HG02943 (cell line): ENCODE data around the gene ZNF577.
"Not testable (repeated sequence)": the region's sequence is repeated elsewhere in the genome, so short reads cannot be mapped to it uniquely, and the experiment has no call there.

Source experiments
- ATAC-seq: cut with Tn5 transposase; IDR thresholded peaks from one replicate; pipeline ENCODE4 v1.9.1; 2021; ENCODE audit warnings: mild to moderate bottlenecking, low read depth, moderate library complexity; ENCODE audit not compliant: unreplicated experiment

The ZNF577 gene

DNA sequence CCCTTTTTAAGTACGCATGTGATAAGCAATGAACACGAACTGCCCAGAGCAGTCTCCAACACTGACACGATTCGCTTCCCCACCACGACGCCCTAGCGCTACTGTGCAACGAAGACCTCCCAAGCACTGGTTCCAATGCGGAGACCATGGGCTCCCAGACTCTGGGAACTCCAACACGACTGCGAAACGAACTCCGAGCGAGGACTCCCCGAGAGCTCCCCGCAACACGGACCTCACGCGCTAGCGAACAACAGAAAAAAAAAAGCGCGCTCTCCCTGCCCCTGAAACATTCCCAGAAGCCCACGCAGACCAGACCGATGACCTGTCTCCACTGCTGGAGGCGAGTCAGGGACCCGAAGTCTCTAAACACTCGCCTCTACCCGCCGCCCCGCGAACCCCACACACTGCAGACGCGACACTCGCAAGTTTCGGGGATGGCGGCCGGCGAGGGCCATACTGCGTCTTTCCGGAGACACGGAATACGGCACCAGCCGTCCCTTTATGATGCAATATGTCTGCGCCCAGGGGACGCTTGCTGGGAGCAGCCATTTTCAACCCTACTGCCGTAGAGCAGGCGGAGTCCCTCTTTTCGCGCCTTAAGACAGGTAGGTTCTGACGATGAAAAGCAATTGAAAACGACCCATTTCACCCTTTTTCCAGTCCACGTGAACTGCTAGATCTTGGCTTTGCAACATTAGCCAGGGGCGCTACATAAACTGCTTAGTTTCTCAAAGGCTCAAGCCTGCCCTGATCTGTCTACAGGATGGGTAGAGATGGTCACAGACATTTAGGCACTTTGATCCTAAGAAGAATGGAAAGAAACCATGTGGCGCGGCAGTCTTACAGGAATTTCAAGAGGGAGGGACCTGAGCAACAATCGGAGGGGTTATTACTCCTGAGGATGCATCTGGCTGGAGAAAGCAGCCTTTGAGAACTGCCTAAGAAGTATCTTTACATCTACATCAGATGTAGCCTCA is at the start of gene ZNF577:
Gene ZNF577 (minus strand): TSS at position 430 of the 977 bp plus-strand sequence. CDS start 7,569 bp downstream, outside the sequence.
- no peak for ATAC-seq

- no peak for ATAC-seq
These were observed 44.2 kb upstream of the ZNF577 start for GRCh38 chr19:51931921-51932320.

GRCh38 chr19:51927859-51928258 is 40.1 kb upstream of the ZNF577 start:
- ATAC-seq = no peak

DNA sequence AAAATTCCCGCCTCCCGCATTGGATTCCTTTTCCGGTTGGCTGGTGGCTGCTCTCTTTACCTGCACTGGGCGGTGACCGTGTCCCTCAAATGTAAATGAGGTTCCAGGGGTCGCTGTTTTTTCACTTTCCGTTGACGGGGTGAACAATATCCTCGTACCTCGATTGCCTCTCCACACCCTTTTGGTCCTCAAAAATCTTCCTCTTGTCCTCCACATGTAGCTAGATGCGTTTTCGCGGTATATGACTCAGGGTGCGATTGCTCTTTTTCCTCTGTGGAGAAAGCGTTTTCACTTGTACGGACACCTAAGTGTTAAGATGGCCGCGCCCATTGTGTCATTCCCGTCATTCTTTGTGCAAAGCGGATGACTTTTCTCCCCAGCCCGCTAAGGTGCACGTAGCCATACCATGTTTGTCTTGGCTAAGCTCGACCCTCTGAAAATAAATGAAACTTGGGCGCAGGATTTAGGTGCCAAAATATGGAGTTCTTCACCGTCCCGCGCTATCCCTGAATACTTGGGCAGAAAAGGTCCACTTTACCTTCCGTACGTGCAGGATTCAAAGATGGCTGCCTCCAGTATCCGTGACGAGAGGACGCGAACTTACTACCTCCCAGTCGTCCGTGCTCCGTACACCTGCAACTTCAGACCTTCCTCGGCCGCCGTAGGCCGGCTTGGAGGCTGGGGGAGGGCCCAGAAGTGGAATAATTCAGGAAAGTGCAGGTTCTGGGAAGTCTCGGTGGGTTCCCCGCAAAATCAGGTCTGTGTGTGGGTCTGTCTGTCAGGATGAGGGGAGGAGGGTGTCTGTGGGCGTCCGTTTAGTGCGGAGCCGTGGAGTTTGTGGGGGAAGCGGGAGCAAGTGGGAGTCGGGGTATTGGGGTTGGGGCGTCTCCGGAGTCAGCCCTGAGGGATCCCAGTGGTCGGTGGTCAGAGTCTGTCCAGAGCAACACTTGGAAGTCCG is 39.3 kb upstream of the ZNF577 start, which contains the start of gene ZNF613:
Gene ZNF613 (plus strand): TSS at position 689 of the 958 bp plus-strand sequence. CDS start 8,749 bp downstream, outside the sequence.
- peak; percentile 85 for ATAC-seq

DNA sequence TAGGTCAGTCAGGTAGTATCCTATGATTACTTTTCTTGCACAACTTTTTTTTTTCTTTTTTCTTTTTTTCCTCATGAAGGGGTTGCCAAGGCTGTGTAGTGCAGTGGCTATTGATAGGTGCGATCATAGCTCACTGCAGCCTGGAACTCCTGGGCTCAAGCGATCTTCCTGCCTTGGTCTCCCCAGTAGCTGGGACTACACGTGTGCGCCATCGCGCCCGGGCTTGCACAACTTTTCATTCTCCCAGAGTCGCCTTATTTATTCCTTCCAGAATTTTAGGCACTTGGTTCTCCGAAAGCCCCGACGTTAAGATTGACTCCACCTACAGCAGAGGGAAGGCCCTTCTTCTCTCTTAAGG is 38.7 kb upstream of the ZNF577 start:
- no peak for ATAC-seq

DNA sequence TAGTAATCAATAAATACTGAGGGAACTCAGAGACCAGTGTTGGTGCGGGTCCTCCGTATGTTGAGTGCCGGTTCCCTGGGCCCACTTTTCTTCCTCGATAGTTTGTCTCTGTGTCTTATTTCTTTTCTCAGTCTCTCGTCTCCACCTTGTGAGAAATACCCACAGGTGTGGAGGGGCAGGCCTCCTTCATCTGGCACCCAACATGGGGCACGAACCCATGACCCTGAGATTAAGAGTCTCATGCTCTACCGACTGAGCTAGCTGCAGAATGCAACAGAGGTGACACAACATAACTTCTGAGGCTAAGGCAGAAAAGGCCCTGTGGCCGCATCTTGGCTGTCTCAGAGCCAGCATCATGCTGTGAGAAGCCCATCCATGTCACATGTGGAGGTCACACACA is 34.2 kb upstream of the ZNF577 start:
- no peak for ATAC-seq

- ATAC-seq = no peak
These were observed 31.9 kb upstream of the ZNF577 start for GRCh38 chr19:51919606-51920005.

GRCh38 chr19:51916167-51916566 is 28.4 kb upstream of the ZNF577 start:
- ATAC-seq = no peak

DNA sequence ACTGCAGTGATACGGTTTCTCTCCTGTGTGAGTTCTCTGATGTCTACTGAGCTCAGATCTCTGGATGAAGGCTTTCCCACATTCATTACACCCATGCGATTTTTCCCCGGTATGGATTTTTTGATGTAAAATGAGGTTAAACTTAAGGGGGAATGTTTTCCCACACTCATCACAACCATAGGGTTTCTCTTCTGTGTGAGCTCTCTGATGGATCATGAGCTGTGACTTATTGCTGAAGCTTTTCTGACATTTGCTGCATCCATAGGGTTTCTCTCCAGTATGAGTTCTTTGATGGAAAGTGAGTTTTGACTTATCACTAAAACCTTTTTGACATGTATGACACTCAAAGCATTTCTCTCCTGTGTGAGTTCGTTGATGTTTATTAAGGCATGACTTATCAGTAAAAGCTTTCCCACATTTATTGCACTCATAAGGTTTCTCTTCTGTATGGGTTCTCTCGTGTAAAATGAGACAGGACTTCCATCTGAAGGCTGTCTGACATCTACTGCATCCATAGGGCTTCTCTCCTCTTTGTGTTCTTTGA is 27.6 kb upstream of the ZNF577 start:
- no peak for ATAC-seq

GRCh38 chr19:51907981-51908380 is 20.2 kb upstream of the ZNF577 start:
- not testable (repeated sequence) for ATAC-seq

DNA sequence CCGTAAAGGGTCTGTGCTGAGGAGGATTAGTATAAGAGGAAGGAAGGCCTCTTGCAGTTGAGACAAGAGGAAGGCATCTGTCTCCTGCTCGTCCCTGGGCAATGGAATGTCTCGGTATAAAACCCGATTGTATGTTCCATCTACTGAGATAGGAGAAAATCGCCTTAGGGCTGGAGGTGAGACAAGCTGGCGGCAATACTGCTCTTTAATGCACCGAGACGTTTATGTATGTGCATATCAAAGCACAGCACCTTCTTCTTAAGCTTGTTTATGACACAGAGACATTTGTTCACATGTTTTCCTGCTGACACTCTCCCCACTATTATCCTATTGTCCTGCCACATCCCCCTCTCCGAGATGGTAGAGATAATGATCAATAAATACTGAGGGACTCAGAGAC is 18.4 kb upstream of the ZNF577 start:
- ATAC-seq = not testable (repeated sequence)

DNA sequence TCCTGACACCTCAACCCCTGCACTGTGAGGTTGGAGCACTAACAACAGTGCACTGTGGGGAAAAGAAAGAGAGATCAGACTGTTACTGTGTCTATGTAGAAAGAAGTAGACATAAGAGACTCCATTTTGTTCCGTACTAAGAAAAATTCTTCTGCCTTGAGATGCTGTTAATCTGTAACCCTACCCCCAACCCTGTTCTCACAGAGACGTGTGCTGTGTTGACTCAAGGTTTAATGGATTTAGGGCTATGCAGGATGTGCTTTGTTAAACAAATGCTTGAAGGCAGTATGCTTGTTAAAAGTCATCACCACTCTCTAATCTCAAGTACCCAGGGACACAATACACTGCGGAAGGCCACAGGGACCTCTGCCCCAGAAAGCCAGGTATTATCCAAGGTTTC is 17.9 kb upstream of the ZNF577 start:
- ATAC-seq = not testable (repeated sequence)

- no peak for ATAC-seq
These were observed 17.5 kb upstream of the ZNF577 start for GRCh38 chr19:51905206-51905605.

DNA sequence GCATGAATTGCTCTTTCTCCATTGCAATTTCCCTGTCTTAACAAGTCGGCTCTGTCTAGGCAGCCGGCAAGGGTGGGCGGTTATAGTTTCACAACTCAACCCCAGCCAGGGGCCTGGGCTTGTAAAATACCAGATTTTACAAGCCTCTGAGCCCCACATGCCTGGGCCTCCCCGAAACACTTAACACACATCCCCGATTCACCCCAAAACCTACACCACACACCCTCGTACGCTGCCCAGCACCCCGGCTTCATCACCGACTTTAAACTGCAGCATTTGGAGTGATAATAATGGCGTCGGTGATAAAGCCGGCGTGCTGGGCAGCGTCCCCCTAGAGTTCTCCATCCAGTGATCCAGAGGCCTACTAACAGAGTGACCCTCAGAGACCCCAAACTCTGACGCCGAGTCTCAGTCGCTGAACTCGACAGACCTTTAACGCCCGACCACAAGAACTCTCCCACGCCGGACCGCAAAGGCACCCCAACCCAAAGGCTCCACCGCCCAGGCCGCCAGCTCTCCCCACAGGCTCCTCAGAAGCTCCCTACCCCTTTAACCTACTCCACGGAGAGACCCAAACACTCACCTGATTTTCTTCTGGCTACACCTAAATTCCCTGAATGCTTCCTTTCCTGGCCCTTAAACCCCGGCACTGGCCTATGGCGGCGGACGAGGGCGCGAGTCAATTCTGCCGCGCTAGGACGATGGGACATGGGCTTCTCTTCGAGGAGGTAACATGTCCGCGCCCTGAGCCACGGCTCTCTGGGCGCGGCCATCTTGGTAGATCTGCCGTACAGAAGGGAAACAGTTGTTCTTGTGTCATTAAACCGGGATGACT is 16.8 kb upstream of the ZNF577 start, which contains the start of gene ZNF649:
Gene ZNF649 (minus strand): TSS at position 687 of the 835 bp plus-strand sequence. CDS start 4,910 bp downstream, outside the sequence.
- no peak for ATAC-seq

- no peak for ATAC-seq
These were observed 15.4 kb upstream of the ZNF577 start for GRCh38 chr19:51903192-51903591.

DNA sequence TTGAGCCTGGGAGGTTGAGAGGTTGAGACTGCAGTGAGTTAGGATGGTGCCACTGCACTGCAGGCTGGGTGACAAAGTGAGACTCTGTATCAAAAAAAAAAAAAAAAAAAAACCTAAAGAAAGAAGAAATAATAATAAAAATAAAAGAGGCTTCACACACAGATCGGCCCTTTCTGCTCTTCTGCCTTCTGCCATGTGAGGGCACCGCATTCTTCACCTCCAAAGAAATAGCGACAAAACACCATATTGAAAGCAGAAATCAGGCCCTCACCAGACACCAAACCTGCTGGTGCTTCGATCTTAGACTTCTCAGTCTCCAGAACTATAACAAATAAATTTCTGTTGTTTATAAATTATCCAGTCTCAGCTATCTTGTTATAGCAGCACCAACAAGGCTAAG is 14.1 kb upstream of the ZNF577 start:
- ATAC-seq = no peak

DNA sequence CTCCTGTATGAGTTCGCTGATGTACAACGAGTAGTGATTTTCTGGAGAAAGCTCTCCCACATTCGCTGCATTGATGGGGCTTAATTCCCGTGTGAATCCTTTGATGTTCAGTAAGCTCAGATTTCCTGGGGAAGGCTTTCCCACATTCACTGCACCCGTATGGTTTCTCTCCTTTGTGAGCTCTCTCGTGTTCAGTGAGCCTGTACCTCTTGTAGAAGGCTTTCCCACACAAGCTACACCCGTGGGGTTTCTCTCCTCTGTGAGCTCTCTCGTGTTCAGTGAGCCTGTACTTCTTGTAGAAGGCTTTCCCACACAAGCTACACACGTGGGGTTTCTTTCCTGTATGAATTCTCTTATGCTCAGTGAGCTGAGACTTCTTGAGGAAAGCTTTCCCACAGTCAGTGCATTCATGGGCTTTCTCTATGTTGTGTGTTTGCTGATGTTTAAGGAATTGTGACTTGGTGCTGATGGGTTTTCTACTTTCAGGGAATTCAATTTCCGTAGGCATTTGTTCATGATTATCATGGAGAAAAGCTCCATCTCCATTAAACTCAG is 3.5 kb upstream of the ZNF577 start:
- no peak for ATAC-seq

DNA sequence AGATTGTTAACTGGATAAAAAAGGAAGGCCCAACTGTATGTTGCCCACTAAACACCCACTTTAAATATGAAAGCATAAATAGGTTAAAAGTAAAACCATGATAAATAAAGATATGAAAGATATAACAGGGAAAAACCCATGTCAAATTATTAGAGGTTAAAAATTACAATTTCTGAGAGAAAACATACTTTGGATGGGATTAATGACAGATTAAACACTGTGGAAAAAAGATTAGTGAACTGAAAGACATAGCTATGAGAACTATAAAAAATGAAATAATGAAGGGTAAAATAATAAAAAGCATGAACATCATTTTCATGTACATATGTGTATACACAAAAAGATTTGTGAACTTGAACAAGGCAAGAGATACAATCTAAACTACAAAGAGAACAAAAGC is 2.2 kb upstream of the ZNF577 start:
- ATAC-seq = no peak

- no peak for ATAC-seq
These were observed 3.0 kb downstream of the ZNF577 start for GRCh38 chr19:51884713-51885112.
